ENCODE data around the gene ETV3. TPM values are rescaled to one million over a fixed set of nuclear protein-coding genes. Genes with fewer than 3 reads are reported as not detected.

The ETV3 gene
- polyA plus RNA-seq, 3 donors: 25.5 to 28.2 (median 27.2) TPM

DNA sequence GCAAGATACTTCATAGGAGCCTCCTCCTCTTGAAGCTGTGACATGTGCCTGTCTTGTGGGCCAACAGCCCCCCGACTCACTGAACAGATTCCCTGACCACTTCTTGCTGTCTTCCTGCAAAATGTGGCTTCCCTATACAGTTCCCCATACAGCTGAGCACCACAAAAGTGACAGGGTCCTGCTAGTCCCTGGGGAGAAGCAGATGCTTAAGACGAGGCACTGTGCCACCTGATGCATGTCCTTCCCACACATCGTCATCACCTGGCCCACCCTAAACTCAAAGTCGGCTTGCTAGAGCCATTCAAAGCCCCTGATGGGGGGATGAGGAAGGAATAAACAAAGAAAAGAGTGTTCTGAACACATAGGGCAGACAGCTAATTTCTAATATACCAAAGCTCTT lies 29.2 kb upstream of the ETV3 start:
- no peak for DNase-seq

DNA sequence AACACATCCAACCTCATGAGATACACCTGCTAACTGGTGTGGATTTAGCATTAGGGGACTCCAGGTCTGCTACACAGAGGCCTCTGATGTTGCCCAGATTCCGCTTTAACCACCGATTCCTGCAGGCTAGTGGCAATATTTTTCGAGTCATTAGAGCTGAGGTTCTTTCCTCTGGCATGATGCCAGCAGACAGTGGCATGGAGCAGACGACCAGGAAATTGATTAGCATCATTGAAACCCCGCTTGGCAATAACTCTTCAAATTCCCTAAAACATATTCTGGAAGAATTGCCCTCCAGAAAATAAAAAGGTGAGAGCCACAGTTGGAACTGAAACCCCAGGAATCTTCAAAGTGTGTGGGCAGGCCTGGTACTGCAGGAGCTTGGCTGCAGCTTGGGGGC lies 28.4 kb upstream of the ETV3 start:
- DNase-seq: no peak

DNA sequence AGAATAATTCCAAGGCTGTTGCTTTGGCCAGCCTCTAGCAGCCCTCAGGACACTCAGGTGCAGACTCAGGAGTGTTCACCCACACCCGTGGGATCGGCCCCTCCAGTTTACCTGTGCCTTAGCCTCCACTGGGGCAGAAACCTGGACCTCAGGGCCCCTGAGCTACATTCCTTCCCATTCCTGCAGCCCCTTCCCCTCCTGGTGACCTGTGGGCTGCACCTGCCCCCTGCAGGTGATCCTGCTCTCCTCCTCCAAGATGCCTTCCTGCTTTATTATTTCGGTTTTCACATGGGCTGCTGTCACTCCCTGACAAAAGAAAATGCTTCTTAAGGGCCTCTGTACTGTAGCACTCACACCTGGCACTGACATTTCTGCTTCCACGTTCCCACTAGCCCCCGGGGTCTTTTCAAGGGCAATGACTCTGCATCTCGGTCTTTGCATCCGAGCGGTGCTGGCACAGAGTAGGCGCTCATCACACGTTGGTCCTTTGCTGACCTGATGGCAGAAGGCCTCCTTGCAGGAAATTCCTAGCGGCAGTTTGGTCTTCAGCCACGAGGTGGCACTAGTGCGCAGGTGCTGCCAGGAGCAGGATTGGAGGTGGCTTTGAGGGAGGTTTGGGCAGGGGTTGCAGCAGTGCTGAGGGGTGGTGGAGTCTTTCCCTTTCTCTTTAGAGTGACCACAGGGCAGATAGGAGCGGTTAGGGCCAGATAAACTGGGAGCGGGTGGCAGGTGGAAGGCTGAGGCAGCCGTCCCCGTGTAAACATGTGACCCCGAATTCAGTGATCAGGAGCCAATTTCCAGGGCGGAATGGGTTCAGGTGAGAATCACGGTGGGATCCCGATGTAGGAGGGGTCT lies 25.3 kb upstream of the ETV3 start:
- peak; percentile 71 for DNase-seq

DNA sequence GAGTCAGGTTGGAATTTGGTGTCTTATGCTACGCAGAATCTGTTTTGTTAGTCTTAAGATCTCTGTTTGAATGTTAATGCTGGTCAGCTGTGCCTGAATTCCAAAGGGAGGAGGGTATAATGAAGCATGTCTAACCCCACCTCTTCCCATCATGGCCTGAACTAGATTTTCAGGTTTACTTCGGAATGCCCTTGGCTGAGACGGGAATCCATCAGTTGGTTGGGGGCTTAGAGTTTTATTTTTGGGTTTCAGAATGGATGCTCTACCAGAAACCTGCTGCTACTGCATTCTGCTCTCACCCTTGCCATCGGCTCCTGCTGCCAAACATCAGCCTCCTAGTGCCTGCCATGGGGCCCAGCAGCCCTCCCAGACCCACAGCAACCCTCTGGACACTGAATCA lies 24.1 kb upstream of the ETV3 start:
- peak; percentile 55 for DNase-seq

DNA sequence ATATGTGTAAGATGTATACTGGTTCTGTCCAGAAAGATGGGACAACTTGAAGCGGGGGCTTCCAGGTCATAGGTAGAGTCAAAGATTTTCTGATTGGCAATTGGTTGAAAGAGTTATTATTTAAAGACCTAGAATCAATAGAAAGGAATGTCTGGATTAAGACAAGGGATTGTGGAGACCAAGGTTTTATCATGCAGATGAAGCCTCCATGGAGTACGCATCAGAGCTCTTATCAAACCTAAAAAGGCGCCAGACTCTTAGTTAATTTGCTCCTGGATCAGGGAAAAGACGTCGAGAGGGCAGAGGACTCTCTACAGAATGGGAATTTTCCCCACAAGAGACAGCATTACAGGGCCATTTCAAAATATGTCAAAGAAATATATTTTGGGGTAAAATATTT lies 23.7 kb upstream of the ETV3 start:
- DNase-seq: no peak

DNA sequence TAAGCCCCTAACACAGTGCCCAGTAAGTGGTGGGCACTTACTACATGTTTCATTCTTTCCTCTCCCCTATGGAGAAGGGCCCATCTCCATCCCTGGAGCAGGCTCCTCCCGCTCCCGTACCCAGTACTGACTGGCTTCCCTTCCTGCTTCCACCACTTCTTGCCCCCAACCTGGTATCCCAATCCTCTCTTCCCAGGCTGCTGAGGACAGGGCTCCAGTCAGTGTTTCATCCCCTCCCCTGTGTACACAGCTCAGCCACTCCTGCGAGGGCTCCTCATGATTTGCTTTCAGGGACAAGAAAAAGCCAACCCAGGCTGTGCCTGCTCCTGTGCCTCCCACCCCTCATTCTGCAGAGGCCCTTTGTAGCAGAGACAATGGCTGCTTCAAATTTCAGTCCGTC lies 20.8 kb upstream of the ETV3 start:
- no peak for DNase-seq

DNA sequence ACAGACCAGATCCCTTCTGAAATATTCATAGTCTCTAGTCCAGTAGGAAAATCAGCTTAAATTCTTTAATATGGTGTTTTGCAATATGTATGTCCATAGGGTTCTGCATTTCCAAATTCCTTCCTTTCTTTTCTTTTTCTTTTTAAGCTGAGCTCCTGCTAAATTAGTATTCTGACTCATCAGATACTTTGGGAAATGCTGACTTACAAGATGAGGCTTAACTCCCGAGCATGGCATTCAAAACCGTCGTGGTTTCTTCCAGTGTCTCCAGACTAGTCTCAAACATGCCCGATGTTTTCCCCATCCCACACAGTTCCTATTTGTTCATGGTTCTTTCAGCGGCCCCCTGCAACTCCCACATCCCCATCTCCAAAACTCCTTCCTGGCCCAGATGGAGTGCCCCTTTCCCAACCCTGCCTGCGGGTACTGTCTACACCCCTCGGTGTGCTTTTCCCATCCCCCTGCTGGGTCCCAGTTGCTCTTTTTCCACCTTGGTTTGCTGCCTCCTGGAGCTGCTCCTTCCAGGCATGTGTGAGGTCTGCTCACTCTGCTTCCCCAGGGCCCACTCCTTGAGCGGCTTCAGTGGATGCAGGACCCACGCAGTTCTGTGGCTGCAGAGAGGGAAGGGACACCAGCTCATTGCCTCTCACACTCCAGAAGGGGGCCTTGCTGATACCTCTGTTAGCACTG lies 19.5 kb upstream of the ETV3 start:
- DNase-seq: no peak

DNA sequence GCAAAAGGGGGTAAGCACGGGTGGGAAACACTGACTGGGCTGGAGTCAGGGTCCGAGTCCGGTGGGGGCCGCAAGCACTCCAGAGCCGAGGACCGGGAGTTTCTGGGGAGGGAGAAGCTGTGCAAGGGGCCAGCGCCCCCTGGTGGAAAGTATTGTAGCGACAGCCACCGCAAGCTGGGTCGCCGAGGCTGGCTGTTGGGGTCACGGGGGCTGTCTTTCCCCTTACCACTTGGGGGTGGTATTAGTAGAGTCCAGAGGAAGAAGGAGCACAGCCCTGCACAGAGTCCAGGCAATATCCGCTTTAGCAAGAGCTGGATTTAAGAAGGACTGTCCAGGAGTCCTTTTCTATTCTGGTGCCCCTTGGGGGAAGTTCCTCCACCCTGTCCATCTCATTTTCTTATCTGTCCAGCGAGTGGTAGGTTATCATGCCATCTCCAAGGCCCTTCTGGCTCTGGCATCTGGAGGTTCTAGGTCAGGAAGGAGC lies 17.9 kb upstream of the ETV3 start:
- peak; percentile 64 for DNase-seq

DNA sequence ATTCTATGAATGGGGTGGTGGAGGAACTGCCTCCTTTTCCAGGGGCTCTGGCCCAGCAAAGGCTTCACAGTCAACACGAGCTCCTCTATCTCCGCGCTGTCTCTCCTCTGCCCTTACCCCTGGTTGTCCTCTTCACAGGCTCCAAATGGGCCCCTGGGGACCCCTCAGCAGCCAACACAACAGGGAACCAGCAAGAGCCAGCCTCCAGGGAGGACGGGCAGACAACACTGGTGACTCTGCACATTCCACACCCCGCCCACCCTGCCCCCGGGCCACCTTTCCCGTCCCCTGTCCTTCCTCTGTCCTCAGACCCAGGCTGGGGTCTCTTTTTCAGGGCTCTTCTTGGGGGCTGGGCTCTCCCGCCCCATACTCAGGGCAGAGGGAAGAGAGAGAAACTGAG lies 17.5 kb upstream of the ETV3 start:
- no peak for DNase-seq

DNA sequence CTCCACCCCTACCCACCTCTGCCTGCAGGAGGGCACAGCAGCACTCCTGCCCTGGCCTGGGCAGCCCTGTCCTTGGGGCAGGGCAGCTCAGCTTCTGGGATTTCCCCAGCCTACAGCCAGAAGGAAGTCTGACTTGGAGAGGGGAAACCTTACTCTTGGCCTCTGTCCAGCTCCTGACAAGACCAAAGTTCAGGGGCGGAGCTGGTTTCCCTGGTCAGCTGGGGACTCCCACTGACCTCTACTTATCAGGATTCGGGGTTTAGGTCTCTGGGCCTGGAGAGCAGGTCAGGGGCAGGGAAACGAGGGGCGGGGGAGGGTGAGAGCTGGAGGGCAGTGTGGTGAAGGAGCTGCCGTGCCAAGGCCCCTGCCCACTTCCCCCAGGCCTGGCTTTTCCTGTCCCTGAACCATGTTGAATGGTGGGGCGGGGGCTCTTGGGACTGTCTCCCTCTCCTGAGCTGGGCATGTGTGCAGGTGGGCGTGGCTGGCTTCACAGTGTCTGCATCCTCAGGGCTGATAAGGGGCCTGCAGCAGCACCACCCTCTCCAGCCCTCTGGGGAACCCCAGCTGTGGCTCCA lies 16.8 kb upstream of the ETV3 start:
- DNase-seq: peak; percentile 44

DNA sequence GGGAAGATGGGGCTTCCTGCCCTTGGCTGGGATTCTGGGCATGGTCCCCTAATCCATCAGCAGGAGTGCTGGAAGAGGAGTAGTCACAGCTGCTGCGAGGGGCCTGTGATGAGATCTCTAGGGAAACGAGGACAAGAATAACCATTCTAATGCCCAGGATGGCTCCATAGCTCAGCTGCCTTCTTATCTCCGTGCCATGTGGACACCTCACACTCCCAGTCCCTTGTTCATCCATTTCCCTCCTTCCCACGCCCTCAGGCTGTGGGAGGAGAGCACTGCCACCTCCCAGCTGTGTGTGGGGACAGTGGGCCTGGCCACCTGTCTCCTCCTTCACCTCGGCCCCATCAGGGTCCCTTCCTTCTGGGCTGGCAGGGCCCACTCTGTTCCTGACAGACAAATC lies 16.1 kb upstream of the ETV3 start:
- no peak for DNase-seq

DNA sequence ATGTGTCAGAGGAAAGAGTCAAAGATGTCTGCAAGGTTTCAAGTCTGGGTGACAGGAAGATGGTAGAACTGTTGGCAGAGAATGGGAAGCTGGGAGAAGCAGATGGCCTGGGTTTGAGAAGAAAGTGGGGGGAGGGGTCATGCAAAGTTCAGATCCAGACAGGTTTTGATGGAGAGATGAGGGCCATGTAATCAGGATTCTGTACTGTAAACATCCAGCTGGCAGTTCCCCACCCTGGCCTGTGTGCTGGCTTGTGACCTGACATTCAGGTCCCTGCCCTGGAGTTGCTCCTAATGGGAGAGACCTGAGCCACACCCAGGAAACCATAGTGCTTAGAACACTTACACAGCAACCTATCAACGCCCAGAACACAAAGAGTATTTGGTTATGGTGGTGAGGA lies 15.6 kb upstream of the ETV3 start:
- no peak for DNase-seq

DNA sequence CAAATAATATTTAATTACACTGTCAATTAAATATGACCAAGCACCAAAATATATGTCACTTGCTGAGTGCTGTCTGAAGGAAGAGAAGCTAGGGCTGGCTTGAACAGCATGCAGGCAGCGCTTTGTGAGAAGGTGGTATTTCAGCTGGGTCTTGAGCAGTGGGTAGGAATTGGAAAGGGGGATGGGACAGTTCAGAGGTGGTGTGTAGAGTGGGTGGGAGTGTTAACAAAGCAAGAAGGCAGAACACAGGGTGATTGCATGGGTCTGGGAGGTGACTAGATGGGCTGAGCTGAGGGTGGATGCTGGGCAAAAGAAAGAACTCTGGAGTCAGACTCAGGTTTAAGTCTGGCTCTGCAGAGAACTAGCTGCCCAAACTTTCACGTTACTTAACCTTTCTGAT lies 14.3 kb upstream of the ETV3 start:
- no peak for DNase-seq

DNA sequence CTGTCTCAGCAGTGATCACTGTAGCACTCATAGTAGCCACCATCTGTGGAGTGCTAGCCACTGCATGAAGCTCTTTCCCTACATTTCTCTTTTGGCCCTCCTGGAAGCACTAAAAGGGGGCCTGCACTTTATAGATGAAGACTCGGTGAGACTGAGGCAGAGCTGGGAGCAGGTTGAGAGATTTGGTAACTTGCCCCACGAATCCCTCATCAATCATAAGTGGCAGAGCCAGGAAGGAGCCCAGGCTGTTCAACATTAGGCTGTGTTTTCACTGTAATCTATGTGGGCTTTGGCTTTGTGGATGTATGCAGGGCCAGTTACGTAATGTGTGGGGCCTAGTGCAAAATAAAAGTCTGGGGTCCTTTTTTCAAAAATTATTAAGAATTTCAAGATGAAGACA lies 13.3 kb upstream of the ETV3 start:
- no peak for DNase-seq

DNA sequence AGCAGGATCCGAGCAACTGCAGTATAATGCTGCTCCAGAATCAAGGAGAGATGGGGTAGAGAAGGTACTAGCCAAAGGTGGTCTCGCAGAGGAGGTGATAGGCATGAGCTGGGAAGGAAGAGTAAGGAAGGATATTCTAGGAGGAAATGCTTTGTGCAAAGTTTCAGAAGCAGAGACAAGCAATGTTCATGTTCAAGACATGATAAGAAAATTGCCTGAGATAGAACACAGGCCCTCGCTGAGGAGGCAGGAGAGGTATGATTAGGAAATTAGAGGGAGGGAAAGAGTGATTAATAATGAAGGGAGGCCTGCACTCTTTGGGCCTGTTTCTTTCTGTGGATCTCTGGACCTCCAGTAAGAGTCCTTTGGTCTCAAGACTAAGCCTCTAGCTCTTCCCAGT lies 12.9 kb upstream of the ETV3 start:
- no peak for DNase-seq

DNA sequence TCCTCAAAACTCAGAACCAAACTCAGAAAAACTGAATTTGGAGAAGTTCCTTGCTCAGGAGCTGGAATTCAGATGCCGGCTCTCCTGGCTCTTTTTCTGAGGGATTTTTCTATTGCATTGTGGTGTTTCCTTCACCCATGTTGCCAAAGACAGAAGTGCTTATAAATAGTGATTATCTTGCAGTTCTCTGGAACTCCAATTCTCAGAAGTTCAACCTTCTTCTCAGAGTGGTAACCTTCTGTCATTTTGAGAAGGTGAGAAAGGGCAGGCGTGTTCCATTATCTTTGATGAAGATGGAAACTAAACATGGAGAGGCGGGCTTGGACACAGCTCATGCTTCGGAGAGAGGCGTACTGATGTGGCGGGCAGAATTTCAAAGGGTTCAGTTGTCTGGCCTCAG lies 12.4 kb upstream of the ETV3 start:
- DNase-seq: no peak

DNA sequence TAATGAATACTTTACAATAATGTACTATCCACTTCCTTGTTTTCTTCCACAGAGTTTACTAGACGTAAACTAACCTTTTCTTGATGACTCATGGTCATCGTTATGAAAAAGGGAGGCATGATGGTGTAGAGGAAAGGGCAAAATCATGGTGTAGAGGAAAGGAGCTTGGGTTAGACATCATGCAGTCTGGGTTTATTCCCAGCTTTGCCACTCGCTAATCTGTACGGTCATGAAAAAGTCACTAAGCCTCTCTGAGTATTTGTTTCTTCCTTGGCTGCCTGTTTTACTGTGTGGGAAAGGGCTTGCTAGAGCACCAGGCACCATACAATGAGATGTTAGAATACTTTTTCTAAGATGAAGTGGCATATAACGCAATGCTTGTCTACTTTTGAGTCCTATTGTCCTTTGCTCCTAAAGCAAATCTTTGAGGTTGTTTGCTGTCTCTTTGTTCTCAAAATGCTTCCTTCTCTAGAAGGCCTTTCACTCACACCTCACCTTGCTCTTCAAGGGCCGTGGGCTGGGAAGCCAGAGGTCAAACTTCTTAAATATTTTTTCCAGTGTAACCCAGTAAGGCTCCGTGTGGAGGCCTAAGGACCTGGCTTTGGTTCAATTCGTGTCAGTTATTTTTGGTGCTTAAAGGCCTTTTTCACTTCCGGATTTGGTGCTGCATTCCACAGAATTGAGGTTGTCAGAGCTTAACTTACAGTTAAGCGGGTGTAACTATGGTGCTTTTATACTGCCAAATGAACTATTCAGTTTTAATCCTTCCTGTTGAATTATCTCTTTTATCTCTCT lies 9.9 kb upstream of the ETV3 start:
- peak; percentile 59 for DNase-seq

DNA sequence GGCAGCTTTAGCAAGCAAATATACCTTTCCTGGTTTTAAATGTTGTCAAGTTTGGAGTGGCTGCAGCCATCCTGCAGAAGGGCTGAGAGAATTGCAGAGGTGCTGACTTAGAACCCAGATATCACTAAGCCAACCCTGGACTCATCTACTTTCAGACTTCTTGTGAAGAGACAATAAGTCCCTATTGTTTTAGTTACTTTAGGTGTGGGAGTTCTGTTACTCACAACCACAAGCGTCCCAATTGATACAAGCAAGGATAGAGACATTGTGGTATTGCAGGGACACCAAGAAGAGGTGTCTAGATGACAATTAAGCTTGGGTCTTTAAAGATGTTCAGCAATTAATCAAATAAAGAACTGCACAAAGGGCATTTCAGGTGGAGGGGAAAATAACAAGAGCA lies 8.8 kb upstream of the ETV3 start:
- DNase-seq: no peak

DNA sequence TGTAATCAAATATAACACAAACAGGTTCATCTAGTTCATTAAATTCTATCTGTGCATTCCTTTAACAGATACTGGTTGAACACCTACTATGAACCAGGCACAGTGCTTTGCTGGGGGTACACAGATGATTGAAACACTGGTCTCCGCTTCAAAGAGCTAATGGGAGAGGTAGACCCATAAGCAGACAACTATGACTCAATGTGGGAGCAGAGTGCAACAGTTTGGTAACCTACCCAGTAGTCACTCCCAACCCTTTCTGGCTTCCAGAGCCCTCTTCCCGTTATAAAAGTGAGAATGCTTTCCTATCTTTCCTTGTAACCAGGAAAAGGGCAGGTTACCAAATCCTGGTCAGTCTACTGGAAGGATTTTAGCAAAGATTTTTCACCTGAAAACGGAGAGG lies 8.0 kb upstream of the ETV3 start:
- DNase-seq: no peak

DNA sequence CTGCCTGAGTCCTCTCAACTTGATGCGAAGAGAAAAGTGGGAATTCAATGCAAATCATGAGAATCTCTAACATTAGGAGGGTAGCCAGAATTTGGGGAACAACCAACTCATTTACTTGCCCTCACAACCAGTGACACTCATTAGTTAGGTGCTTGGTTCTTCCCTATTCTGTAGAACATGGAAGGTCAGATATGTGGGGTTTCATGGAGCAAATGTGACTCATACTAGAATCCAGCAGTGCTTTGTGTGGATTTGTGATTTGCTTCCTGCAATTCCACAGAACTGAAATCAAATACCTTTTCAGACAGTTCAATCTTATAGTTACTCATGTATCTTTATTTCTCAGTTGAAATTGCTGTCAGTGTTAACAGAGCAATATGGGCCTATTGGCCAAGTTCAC lies 6.9 kb upstream of the ETV3 start:
- DNase-seq: no peak

DNA sequence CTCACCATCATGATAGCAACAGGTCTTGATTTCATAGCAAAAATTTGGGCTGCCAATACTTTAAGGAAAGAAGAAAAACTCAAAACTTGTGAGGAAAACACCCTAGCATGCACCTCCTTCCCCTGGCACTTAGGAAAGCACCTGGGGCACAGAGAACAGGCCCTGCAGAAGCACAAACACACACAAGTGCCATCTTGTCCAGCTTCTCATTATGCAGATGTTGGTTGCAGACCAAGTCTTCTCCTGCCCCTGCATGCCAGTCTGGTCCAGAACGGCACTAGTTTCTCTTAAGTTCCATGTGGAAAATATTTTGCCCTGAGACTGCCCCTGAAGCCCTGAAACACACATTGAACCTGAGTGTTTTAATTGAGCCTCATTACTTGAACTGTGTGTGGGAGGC lies 6.3 kb upstream of the ETV3 start:
- no peak for DNase-seq

DNA sequence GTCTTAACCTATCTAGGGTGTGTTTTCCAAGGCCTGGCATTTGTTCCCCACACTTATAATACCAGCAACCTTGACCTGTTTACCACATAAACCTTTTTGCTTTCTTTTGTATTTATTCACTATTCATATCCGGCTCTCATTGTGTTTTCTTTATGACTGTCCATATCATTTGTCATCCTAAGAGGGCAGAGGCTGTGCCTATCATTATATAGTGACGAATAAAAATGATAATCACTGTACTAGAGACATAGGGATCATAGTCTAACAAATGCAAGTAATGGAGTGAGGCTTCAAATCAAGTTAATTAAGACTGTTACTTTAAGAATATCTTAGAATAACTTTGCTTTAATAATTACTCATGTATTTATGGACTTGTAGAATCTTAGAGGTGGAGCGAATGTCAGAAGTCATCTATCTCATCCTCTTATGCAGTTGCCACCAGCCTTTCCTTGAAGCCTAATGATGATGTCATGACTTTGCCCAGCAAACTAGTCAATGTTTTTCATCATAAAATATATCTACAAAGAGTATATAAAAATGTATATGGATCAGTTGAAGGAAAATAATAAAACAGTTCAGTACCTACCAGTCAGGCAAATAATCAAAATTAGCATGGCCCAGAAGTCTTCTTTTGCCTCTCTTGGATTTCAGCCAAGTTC lies 4.7 kb upstream of the ETV3 start:
- DNase-seq: no peak

Data from renal pelvis (tissue), 4 donors.